GM23338 (cell line): ENCODE measurements around the gene COL20A1. TPM values are rescaled to one million over a fixed set of nuclear protein-coding genes. Genes with fewer than 3 reads are reported as not detected.

Experiments used
- ATAC-seq: fragments of 200-7000 bp; cut with Tn5 transposase; 3 replicates; pipeline ENCODE4 v1.9.1; 2020
- DNase-seq: peaks from one replicate; pipeline ENCODE4 v3.0.0-alpha.2; 2015; ENCODE audit warnings: low spot score
- H2AFZ ChIP-seq: fragments of 200-600 bp; sonication (generic); 2 replicates; pipeline ENCODE4 v1.8.0; 2016; ENCODE audit warnings: antibody characterized with exemption, mild to moderate bottlenecking, moderate library complexity
- H3F3A ChIP-seq: fragments of 200-600 bp; sonication (generic); replicated peaks from 2 replicates; pipeline ENCODE4 v1.8.0; 2017; ENCODE audit warnings: antibody characterized with exemption, mixed run types, low read depth
- H3K27ac ChIP-seq: fragments of 200-600 bp; sonication (generic); 2 replicates; pipeline ENCODE4 v1.6.1; 2016; ENCODE audit warnings: low read depth
- H3K27me3 ChIP-seq: fragments of 200-600 bp; sonication (generic); 2 replicates; pipeline ENCODE4 v1.8.0; 2016; ENCODE audit warnings: mild to moderate bottlenecking, mixed run types, moderate library complexity; ENCODE audit not compliant: insufficient read depth
- H3K36me3 ChIP-seq: fragments of 200-600 bp; sonication (generic); 2 replicates; pipeline ENCODE4 v1.8.0; 2016; ENCODE audit warnings: mild to moderate bottlenecking; ENCODE audit not compliant: insufficient read depth
- H3K4me1 ChIP-seq: fragments of 200-600 bp; sonication (generic); 2 replicates; pipeline ENCODE4 v1.8.0; 2016; ENCODE audit warnings: mild to moderate bottlenecking, moderate library complexity; ENCODE audit not compliant: insufficient read depth
- H3K4me2 ChIP-seq: fragments of 200-600 bp; sonication (generic); 2 replicates; pipeline ENCODE4 v1.7.1; 2017; ENCODE audit warnings: mixed run types
- H3K4me3 ChIP-seq: fragments of 200-600 bp; sonication (generic); 2 replicates; pipeline ENCODE4 v1.6.1; 2016; ENCODE audit warnings: mixed run types
- H3K79me2 ChIP-seq: fragments of 200-600 bp; sonication (generic); replicated peaks from 2 replicates; pipeline ENCODE4 v1.8.0; 2017; ENCODE audit warnings: mild to moderate bottlenecking; ENCODE audit not compliant: insufficient read depth
- H3K9me2 ChIP-seq: fragments of 200-600 bp; sonication (generic); 2 replicates; pipeline ENCODE4 v1.8.0; 2017; ENCODE audit not compliant: insufficient read depth
- H4K20me1 ChIP-seq: fragments of 200-600 bp; sonication (generic); replicated peaks from 2 replicates; pipeline ENCODE4 v1.8.0; 2017; ENCODE audit warnings: mild to moderate bottlenecking; ENCODE audit not compliant: insufficient read depth
- H3K27ac Mint-ChIP-seq: 2 replicates; pipeline ENCODE4 v1.8.0; 2020; ENCODE audit warnings: inconsistent platforms, mild to moderate bottlenecking, moderate library complexity, mixed read lengths
- H3K27me3 Mint-ChIP-seq: 3 replicates; pipeline ENCODE4 v1.8.0; 2022; ENCODE audit warnings: low read depth, mild to moderate bottlenecking, moderate library complexity, mixed read lengths, inconsistent platforms; ENCODE audit not compliant: insufficient read depth, poor library complexity
- H3K36me3 Mint-ChIP-seq: 3 replicates; pipeline ENCODE4 v1.8.0; 2021; ENCODE audit warnings: low read depth, mild to moderate bottlenecking, inconsistent platforms, moderate library complexity, mixed read lengths
- H3K4me1 Mint-ChIP-seq: 3 replicates; pipeline ENCODE4 v1.8.0; 2020; ENCODE audit warnings: mild to moderate bottlenecking, inconsistent platforms, mixed read lengths
- H3K4me3 Mint-ChIP-seq: 3 replicates; pipeline ENCODE4 v1.8.0; 2021; ENCODE audit warnings: moderate library complexity, mild to moderate bottlenecking, inconsistent platforms, mixed read lengths
- H3K9me3 Mint-ChIP-seq: 3 replicates; pipeline ENCODE4 v1.8.0; 2020; ENCODE audit warnings: moderate library complexity, mild to moderate bottlenecking, inconsistent platforms, mixed read lengths
- CREB1 ChIP-seq: fragments of 250-450 bp; sonication (Bioruptor Pico); IDR thresholded peaks from 2 replicates; pipeline ENCODE4 v1.5.0; 2020; ENCODE audit warnings: low read depth, mild to moderate bottlenecking, moderate library complexity
- EZH2 ChIP-seq: fragments of 200-600 bp; sonication (generic); IDR thresholded peaks from one replicate; pipeline ENCODE4 v1.8.0; 2017; ENCODE audit warnings: antibody characterized with exemption, mild to moderate bottlenecking, low read depth; ENCODE audit not compliant: unreplicated experiment
- EZH2phosphoT487 ChIP-seq: fragments of 200-600 bp; sonication (generic); IDR thresholded peaks from one replicate; pipeline ENCODE4 v1.8.1; 2018; ENCODE audit warnings: antibody characterized with exemption; ENCODE audit not compliant: unreplicated experiment
- JUNB ChIP-seq: IDR thresholded peaks from one replicate; pipeline ENCODE4 v1.6.1; 2016; ENCODE audit warnings: antibody characterized with exemption; ENCODE audit not compliant: unreplicated experiment
- NANOG ChIP-seq: IDR thresholded peaks from 2 replicates; pipeline ENCODE4 v1.6.1; 2016; ENCODE audit warnings: antibody characterized with exemption, borderline replicate concordance
- POLR2AphosphoS5 ChIP-seq: IDR thresholded peaks from 2 replicates; pipeline ENCODE4 v1.6.1; 2016; ENCODE audit warnings: antibody characterized with exemption, low read depth
- STAT1 ChIP-seq: IDR thresholded peaks from one replicate; pipeline ENCODE4 v1.6.1; 2016; ENCODE audit warnings: antibody characterized with exemption; ENCODE audit not compliant: unreplicated experiment
- ZNF114 ChIP-seq: fragments of 250-450 bp; sonication (Bioruptor Pico); IDR thresholded peaks from 2 replicates; pipeline ENCODE4 v1.5.0; 2020; ENCODE audit warnings: mild to moderate bottlenecking, moderate library complexity
- ZNF331 ChIP-seq: fragments of 250-450 bp; sonication (Bioruptor Pico); IDR thresholded peaks from 2 replicates; pipeline ENCODE4 v1.5.0; 2020; ENCODE audit warnings: low read depth, mild to moderate bottlenecking, moderate library complexity
- polyA plus RNA-seq: library from polyadenylated mRNA; unstranded; fragments of >200 nt; fragmentation: Nextera tagmentation; extraction: Ambion mirVana; gene quantifications from 2 replicates; pipeline ENCODE4 v1.2.1, GENCODE V29; 2016
- total RNA-seq: library from RNA; depleted of rRNA; stranded (reverse); fragments of >200 nt; shearing (Covaris generic); gene quantifications from 2 replicates; pipeline ENCODE4 v1.2.3, GENCODE V29; 2014
- TF ChIP-seq, protein P1 (sequence below): IDR thresholded peaks from 2 replicates; pipeline ENCODE4 v1.6.1; 2016; ENCODE audit warnings: antibody characterized with exemption
- TF ChIP-seq, protein P2 (sequence below), 2 experiments: fragments of 200-600 bp in 1 of 2; sonication (generic) in 1 of 2; conservative IDR thresholded peaks; 2 replicates each; pipeline versions ENCODE4 v1.5.1 to v1.6.1; 2016 to 2017; ENCODE audit warnings: antibody characterized with exemption in 2 of 2, low read depth in 2 of 2, mild to moderate bottlenecking in 2 of 2, moderate library complexity in 1 of 2
- TF ChIP-seq, protein P3 (sequence below): fragments of 250-450 bp; sonication (Bioruptor Pico); IDR thresholded peaks from 2 replicates; pipeline ENCODE4 v1.5.0; 2020; ENCODE audit warnings: mild to moderate bottlenecking, moderate library complexity
- TF ChIP-seq, protein P4 (sequence below): IDR thresholded peaks from one replicate; pipeline ENCODE4 v1.6.1; 2018; ENCODE audit warnings: antibody characterized with exemption; ENCODE audit not compliant: unreplicated experiment

COL20A1 gene
- total and polyA plus RNA-seq, 2 experiments from 2014 or later, result 0.28 to 0.79 TPM

DNA sequence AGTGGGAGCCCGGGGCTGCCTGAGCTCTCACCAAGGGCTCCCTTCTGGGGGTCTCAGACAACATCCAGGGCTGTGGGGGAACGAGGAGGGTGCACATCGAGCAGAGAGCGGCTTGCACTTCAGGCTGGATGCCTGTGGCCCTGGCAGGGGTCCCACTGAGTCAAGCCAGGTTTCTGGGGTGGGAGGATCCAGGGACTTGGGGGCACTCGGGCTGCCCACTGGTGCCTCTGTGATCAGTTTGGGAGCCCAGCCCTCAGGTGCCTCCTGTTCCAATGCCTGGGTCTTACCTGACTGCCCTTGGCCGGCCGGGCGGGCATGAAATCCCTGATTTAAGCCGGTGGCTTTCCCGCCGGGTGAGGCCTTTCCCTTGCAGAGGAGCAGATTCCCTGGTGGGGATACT, 470 bp downstream of the COL20A1 start:
- H4K20me1 ChIP-seq, result no peaks in the 10 kb centered on the region
- H3K9me3 Mint-ChIP-seq, result no peaks in the 10 kb centered on the region
- no peaks in the 10 kb centered on the region for H3K9me2 ChIP-seq
- H3K4me3 Mint-ChIP-seq, result no peak overlapping the region
- H3K27ac Mint-ChIP-seq, result no peak overlapping the region
- no peaks in the 10 kb centered on the region for H3K36me3 ChIP-seq
- no peak for ATAC-seq
- H3K36me3 Mint-ChIP-seq, result peaks cover 3% of the 10 kb centered on the region; the same call in 2 of the 3 replicates
- H3F3A ChIP-seq, result no peaks in the 10 kb centered on the region
- DNase-seq, result no peak
- peaks cover 22% of the 10 kb centered on the region for H3K4me1 ChIP-seq
- no peaks in the 10 kb centered on the region for H3K79me2 ChIP-seq
- H2AFZ ChIP-seq, result no peak overlapping the region
- no peak overlapping the region for H3K4me3 ChIP-seq
- no peak overlapping the region for H3K27ac ChIP-seq
- H3K4me2 ChIP-seq, result no peak overlapping the region
- TF ChIP-seq STAT1, result no peak
- no peak for TF ChIP-seq ZNF114 (CRISPR knock-in tag)
- no peak for TF ChIP-seq JUNB
- TF ChIP-seq NANOG, result no peak
- no peak for TF ChIP-seq CREB1
- TF ChIP-seq, protein P1, sequence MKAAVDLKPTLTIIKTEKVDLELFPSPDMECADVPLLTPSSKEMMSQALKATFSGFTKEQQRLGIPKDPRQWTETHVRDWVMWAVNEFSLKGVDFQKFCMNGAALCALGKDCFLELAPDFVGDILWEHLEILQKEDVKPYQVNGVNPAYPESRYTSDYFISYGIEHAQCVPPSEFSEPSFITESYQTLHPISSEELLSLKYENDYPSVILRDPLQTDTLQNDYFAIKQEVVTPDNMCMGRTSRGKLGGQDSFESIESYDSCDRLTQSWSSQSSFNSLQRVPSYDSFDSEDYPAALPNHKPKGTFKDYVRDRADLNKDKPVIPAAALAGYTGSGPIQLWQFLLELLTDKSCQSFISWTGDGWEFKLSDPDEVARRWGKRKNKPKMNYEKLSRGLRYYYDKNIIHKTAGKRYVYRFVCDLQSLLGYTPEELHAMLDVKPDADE, result no peak
- TF ChIP-seq, protein P2, sequence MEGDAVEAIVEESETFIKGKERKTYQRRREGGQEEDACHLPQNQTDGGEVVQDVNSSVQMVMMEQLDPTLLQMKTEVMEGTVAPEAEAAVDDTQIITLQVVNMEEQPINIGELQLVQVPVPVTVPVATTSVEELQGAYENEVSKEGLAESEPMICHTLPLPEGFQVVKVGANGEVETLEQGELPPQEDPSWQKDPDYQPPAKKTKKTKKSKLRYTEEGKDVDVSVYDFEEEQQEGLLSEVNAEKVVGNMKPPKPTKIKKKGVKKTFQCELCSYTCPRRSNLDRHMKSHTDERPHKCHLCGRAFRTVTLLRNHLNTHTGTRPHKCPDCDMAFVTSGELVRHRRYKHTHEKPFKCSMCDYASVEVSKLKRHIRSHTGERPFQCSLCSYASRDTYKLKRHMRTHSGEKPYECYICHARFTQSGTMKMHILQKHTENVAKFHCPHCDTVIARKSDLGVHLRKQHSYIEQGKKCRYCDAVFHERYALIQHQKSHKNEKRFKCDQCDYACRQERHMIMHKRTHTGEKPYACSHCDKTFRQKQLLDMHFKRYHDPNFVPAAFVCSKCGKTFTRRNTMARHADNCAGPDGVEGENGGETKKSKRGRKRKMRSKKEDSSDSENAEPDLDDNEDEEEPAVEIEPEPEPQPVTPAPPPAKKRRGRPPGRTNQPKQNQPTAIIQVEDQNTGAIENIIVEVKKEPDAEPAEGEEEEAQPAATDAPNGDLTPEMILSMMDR (conservative IDR thresholded peaks at IDR 0.05; ENCODE audit: low read depth in 2 of 2), result no peak
- TF ChIP-seq, protein P3, sequence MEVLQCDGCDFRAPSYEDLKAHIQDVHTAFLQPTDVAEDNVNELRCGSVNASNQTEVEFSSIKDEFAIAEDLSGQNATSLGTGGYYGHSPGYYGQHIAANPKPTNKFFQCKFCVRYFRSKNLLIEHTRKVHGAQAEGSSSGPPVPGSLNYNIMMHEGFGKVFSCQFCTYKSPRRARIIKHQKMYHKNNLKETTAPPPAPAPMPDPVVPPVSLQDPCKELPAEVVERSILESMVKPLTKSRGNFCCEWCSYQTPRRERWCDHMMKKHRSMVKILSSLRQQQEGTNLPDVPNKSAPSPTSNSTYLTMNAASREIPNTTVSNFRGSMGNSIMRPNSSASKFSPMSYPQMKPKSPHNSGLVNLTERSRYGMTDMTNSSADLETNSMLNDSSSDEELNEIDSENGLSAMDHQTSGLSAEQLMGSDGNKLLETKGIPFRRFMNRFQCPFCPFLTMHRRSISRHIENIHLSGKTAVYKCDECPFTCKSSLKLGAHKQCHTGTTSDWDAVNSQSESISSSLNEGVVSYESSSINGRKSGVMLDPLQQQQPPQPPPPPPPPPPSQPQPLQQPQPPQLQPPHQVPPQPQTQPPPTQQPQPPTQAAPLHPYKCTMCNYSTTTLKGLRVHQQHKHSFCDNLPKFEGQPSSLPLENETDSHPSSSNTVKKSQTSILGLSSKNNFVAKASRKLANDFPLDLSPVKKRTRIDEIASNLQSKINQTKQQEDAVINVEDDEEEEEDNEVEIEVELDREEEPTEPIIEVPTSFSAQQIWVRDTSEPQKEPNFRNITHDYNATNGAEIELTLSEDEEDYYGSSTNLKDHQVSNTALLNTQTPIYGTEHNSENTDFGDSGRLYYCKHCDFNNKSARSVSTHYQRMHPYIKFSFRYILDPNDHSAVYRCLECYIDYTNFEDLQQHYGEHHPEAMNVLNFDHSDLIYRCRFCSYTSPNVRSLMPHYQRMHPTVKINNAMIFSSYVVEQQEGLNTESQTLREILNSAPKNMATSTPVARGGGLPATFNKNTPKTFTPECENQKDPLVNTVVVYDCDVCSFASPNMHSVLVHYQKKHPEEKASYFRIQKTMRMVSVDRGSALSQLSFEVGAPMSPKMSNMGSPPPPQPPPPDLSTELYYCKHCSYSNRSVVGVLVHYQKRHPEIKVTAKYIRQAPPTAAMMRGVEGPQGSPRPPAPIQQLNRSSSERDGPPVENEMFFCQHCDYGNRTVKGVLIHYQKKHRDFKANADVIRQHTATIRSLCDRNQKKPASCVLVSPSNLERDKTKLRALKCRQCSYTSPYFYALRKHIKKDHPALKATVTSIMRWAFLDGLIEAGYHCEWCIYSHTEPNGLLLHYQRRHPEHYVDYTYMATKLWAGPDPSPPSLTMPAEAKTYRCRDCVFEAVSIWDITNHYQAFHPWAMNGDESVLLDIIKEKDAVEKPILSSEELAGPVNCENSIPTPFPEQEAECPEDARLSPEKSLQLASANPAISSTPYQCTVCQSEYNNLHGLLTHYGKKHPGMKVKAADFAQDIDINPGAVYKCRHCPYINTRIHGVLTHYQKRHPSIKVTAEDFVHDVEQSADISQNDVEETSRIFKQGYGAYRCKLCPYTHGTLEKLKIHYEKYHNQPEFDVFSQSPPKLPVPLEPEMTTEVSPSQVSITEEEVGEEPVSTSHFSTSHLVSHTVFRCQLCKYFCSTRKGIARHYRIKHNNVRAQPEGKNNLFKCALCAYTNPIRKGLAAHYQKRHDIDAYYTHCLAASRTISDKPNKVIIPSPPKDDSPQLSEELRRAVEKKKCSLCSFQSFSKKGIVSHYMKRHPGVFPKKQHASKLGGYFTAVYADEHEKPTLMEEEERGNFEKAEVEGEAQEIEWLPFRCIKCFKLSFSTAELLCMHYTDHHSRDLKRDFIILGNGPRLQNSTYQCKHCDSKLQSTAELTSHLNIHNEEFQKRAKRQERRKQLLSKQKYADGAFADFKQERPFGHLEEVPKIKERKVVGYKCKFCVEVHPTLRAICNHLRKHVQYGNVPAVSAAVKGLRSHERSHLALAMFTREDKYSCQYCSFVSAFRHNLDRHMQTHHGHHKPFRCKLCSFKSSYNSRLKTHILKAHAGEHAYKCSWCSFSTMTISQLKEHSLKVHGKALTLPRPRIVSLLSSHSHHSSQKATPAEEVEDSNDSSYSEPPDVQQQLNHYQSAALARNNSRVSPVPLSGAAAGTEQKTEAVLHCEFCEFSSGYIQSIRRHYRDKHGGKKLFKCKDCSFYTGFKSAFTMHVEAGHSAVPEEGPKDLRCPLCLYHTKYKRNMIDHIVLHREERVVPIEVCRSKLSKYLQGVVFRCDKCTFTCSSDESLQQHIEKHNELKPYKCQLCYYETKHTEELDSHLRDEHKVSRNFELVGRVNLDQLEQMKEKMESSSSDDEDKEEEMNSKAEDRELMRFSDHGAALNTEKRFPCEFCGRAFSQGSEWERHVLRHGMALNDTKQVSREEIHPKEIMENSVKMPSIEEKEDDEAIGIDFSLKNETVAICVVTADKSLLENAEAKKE (CRISPR knock-in tag), result no peak
- TF ChIP-seq ZNF331 (CRISPR knock-in tag), result no peak
- no peak for TF ChIP-seq EZH2
- no peak for TF ChIP-seq POLR2AphosphoS5
- TF ChIP-seq, protein P4, sequence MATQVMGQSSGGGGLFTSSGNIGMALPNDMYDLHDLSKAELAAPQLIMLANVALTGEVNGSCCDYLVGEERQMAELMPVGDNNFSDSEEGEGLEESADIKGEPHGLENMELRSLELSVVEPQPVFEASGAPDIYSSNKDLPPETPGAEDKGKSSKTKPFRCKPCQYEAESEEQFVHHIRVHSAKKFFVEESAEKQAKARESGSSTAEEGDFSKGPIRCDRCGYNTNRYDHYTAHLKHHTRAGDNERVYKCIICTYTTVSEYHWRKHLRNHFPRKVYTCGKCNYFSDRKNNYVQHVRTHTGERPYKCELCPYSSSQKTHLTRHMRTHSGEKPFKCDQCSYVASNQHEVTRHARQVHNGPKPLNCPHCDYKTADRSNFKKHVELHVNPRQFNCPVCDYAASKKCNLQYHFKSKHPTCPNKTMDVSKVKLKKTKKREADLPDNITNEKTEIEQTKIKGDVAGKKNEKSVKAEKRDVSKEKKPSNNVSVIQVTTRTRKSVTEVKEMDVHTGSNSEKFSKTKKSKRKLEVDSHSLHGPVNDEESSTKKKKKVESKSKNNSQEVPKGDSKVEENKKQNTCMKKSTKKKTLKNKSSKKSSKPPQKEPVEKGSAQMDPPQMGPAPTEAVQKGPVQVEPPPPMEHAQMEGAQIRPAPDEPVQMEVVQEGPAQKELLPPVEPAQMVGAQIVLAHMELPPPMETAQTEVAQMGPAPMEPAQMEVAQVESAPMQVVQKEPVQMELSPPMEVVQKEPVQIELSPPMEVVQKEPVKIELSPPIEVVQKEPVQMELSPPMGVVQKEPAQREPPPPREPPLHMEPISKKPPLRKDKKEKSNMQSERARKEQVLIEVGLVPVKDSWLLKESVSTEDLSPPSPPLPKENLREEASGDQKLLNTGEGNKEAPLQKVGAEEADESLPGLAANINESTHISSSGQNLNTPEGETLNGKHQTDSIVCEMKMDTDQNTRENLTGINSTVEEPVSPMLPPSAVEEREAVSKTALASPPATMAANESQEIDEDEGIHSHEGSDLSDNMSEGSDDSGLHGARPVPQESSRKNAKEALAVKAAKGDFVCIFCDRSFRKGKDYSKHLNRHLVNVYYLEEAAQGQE, result no peak
- TF ChIP-seq EZH2phosphoT487, result no peak
- H3K4me1 Mint-ChIP-seq, result peaks cover 21% of the 10 kb centered on the region
- H3K27me3 Mint-ChIP-seq, result peaks cover 30% of the 10 kb centered on the region
- H3K27me3 ChIP-seq, result no peaks in the 10 kb centered on the region
